ENCODE data around the gene RPL39L.

GRCh38 chr3:187110156-187110555, 29.1 kb downstream of the RPL39L start:
- TF ChIP-seq POLR2AphosphoS5 (IDR thresholded peaks at IDR 0.05) = no peak
- no peak for TF ChIP-seq CTCF (IDR thresholded peaks at IDR 0.05)
- TF ChIP-seq POLR2A (IDR thresholded peaks at IDR 0.05; ENCODE audit: low read depth) = no peak

Data from esophagus muscularis mucosa (tissue), 3 donors.